Measurements from ENCODE around the gene SCYGR8. TPM values are rescaled to one million over a fixed set of nuclear protein-coding genes. Genes with fewer than 3 reads are reported as not detected.

SCYGR8 gene
- total RNA-seq, 4 donors from 2014 or later: 2.3 to 9.8 (median 6.3) TPM; not detected in 1

DNA sequence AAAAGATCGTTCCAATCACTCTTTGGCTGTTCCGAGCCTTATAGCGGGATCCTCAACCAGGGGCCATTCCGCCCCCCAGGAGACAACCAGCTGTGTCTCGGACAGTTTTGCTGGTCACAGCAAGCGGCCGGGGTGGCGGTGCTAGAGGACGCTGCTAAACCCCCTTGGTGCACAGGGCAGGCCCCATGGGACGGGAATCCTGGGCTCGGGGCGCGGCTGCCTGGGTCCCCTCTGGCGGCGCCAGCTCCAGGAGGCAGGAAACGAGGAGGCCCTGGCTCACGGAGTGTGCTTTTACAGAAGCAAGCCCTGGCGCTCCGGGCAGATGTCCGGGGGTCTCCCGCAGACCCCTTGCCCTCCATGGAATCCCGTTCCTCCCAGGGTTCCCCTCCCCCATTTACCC, 22.1 kb downstream of the SCYGR8 start:
- no peaks in the 10 kb centered on the region for H3K27me3 ChIP-seq

DNA sequence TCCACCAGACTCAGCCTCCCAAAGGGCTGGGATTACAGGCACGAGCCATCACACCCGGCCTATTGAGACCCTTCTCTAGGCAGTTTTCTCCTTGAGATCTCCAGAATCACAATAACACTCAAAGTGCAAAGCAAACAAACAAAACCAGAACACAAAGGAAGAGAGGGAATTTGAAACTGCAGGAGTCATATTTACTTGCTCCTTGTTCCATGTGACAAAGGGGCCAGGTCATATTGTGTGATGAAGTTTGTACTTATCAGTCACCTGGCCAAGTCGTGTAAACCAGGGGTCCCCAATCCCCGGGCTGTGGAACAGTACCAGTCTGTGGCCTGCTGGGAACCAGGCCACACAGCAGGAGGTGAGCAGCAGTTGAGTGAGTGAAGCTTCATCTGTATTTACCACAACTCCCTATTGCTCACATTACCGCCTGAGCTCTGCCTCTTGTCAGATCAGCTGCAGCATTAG, 26.5 kb downstream of the SCYGR8 start:
- Histone ChIP-seq H3K4me3 (no peak overlapping the region), H3K27me3 (no peaks in the 10 kb centered on the region), H3K9me3 (no peaks in the 10 kb centered on the region), H3K27ac (no peak overlapping the region), H3K4me1 (no peaks in the 10 kb centered on the region), H3K36me3 (no peaks in the 10 kb centered on the region)
- 88% methylated on average over 5 of the region's 5 CpGs for WGBS
- no peak for DNase-seq (ENCODE audit: low spot score in 2 of 2)
- TF ChIP-seq EP300 (IDR thresholded peaks at IDR 0.05): no peak
- TF ChIP-seq, protein P1, sequence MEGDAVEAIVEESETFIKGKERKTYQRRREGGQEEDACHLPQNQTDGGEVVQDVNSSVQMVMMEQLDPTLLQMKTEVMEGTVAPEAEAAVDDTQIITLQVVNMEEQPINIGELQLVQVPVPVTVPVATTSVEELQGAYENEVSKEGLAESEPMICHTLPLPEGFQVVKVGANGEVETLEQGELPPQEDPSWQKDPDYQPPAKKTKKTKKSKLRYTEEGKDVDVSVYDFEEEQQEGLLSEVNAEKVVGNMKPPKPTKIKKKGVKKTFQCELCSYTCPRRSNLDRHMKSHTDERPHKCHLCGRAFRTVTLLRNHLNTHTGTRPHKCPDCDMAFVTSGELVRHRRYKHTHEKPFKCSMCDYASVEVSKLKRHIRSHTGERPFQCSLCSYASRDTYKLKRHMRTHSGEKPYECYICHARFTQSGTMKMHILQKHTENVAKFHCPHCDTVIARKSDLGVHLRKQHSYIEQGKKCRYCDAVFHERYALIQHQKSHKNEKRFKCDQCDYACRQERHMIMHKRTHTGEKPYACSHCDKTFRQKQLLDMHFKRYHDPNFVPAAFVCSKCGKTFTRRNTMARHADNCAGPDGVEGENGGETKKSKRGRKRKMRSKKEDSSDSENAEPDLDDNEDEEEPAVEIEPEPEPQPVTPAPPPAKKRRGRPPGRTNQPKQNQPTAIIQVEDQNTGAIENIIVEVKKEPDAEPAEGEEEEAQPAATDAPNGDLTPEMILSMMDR (IDR thresholded peaks at IDR 0.05): no peak
- TF ChIP-seq POLR2AphosphoS5 (IDR thresholded peaks at IDR 0.05): no peak
- TF ChIP-seq POLR2A (IDR thresholded peaks at IDR 0.05): no peak

More for the DNA sequence above, 22.1 kb downstream of the SCYGR8 start:
- no peak for DNase-seq (ENCODE audit: low spot score in 2 of 2)
- WGBS: 96% methylated on average over 9 of the region's 22 CpGs
- Histone ChIP-seq H3K4me1 (peaks cover 6% of the 10 kb centered on the region), H3K4me3 (no peak overlapping the region), H3K36me3 (no peaks in the 10 kb centered on the region), H3K27ac (no peak overlapping the region), H3K9me3 (no peaks in the 10 kb centered on the region)
- TF ChIP-seq EP300 (IDR thresholded peaks at IDR 0.05) (no peak), POLR2AphosphoS5 (IDR thresholded peaks at IDR 0.05) (no peak), POLR2A (IDR thresholded peaks at IDR 0.05) (no peak)
- TF ChIP-seq, protein P1 (IDR thresholded peaks at IDR 0.05): no peak

DNA sequence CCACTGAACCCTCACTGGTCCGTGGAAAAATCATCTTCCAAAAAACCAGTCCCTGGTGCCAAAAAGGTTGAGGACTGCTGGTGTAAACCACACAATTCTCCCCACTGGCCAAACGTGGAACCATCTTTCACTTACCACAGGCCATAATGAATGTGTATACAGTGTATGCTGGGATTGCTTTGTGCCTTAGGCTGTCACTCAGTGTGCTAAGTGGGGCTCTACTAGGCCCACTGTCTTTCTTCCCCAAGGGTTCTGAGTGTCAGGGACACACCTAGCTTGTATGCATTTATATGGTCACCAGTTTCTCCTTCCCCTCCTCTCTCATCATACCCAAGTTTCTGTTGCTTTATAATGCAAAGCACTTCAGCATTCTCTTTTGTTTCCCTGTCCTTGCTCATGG, 27.2 kb downstream of the SCYGR8 start:
- TF ChIP-seq EP300 (IDR thresholded peaks at IDR 0.05) (no peak), POLR2A (IDR thresholded peaks at IDR 0.05) (no peak), POLR2AphosphoS5 (IDR thresholded peaks at IDR 0.05) (no peak)
- TF ChIP-seq, protein P1 (IDR thresholded peaks at IDR 0.05): no peak
- no peaks in the 10 kb centered on the region for H3K9me3 ChIP-seq
- no peaks in the 10 kb centered on the region for H3K27me3 ChIP-seq
- H3K4me3 ChIP-seq: no peak overlapping the region
- H3K36me3 ChIP-seq: no peaks in the 10 kb centered on the region
- no peaks in the 10 kb centered on the region for H3K4me1 ChIP-seq
- no peak overlapping the region for H3K27ac ChIP-seq
- DNase-seq (ENCODE audit: low spot score in 2 of 2): no peak
- WGBS: 39% methylated on average over 2 of the region's 2 CpGs

DNA sequence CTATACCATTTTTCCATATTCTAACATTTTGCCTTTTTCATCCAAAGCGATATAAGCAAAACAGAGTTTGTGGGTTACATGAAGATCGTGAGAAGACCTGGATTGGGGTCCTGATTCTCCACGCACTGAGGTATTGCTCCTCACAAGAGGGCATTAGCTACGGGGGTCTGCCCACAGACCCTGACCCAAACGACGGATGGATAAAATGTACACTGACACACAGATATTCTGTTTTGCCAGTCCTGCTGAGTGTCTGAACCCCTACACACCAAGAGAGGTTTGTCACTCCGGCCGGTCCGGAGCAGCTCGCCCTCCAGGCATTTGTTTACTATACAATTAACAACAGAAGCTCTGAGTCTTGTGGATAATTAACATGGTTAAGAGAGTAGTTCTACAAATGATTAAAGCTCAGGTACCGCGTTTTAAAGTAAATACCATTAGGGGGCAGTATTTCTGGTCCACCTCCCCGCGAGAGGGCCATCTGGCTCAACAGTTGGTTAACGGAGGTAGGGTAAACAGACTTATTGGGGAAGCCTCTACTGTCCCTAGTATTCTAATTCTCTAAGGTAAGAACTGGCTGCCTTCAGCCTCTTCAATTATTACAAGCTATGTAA, 28.4 kb downstream of the SCYGR8 start:
- Histone ChIP-seq H3K36me3 (no peaks in the 10 kb centered on the region), H3K27me3 (no peaks in the 10 kb centered on the region), H3K4me3 (no peak overlapping the region), H3K9me3 (no peaks in the 10 kb centered on the region), H3K4me1 (no peaks in the 10 kb centered on the region), H3K27ac (no peak overlapping the region)
- no peak for DNase-seq (ENCODE audit: low spot score in 2 of 2)
- no peak for TF ChIP-seq POLR2A (IDR thresholded peaks at IDR 0.05)
- TF ChIP-seq, protein P1 (IDR thresholded peaks at IDR 0.05): no peak
- no peak for TF ChIP-seq POLR2AphosphoS5 (IDR thresholded peaks at IDR 0.05)
- no peak for TF ChIP-seq EP300 (IDR thresholded peaks at IDR 0.05)
- 70% methylated on average over 15 of the region's 15 CpGs for WGBS

DNA sequence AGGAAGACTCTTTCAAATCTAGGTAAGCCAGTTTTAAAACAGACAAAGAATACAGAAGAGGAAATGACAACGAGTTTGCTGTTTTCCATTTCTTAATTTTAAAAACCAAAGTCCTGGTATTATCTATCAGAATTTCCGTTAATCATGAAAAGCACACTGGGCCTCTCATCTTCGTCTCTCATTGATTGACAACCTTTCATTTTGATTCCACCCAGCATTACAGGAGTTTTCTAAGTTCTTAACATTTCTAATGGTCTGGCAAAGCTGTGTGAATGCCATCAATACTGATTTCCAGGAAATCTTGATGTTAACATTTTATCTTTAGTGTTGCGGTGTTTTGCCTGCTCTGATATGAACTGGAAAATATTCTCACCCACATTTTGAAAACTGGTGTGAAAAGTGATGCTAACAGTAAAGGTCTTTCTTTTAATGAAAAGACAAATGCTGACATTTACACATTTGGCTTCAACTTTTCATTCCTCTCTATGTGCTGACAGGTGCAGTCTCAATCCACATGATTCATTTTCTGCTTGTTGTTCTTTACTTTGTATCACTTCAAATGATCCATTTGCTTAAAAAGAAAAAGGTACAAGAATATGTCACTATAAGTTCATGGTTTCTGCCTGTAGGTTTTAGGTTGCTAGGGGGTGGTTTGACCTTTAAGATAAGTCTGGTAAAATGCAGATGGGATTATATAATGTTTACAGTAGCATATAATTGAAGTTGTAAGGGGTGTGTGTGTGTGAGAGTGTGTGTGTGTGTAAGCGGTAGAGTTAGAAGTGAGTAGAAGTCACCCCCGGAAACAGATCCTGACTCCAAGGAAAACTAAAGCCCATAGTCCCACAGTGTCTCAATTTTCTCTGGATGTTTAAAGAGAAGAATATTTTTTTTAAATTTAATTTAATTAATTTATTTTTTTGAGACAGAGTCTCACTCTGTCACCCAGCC, 29.5 kb downstream of the SCYGR8 start:
- no peaks in the 10 kb centered on the region for H3K9me3 ChIP-seq

More for the DNA sequence above, 29.5 kb downstream of the SCYGR8 start:
- 89% methylated on average over 6 of the region's 6 CpGs for WGBS
- Histone ChIP-seq H3K27me3 (no peaks in the 10 kb centered on the region), H3K4me3 (no peak overlapping the region), H3K36me3 (no peaks in the 10 kb centered on the region), H3K4me1 (no peaks in the 10 kb centered on the region), H3K27ac (no peak overlapping the region)
- DNase-seq (ENCODE audit: low spot score in 2 of 2): no peak
- TF ChIP-seq POLR2A (IDR thresholded peaks at IDR 0.05) (no peak), POLR2AphosphoS5 (IDR thresholded peaks at IDR 0.05) (no peak), EP300 (IDR thresholded peaks at IDR 0.05) (no peak)
- TF ChIP-seq, protein P1 (IDR thresholded peaks at IDR 0.05): no peak

Data from suprapubic skin (tissue), 4 donors.